GM10266 (cell line): ENCODE measurements around the gene GPHB5.

Source experiments
- DNase-seq: peaks from one replicate; pipeline ENCODE4 v3.0.0; 2012; ENCODE audit errors: extremely low spot score
- CTCF ChIP-seq: IDR thresholded peaks from 2 replicates; pipeline ENCODE4 v1.5.1; 2012; ENCODE audit warnings: mild to moderate bottlenecking, low read depth; ENCODE audit not compliant: control insufficient read depth, insufficient read depth; ENCODE audit errors: missing control alignments

The GPHB5 gene

DNA sequence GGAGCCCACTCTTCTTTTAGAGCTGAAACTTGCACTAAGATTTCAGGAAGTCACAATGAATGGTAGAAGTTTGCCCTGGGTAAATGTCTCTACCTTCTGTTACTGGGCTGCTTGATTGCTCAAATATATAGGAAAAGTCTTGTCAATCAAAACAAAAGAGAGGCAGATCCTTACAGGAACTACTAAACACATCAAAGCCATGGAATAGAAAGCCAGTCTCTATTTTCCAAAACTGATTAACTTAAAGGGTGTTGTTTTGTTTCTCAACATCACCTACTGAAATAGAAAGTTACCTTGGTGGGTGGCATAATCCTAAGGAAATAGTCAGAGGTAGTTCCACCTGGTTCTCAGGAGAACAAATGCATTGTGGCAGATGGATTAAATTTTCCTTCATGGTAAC is at the start of gene GPHB5:
TSS of gene GPHB5 (minus strand) at position 101 of the 400 bp plus-strand sequence. CDS start 1,086 bp downstream, outside the sequence.
- no peak for DNase-seq
- TF ChIP-seq CTCF: no peak

GRCh38 chr14:63367742-63368364 is 49.1 kb upstream of the GPHB5 start:
- no peak for TF ChIP-seq CTCF
- DNase-seq: no peak

- no peak for TF ChIP-seq CTCF
- DNase-seq: no peak
Observed at GRCh38 chr14:63362389-63362819, 43.7 kb upstream of the GPHB5 start.

- TF ChIP-seq CTCF: peak; percentile 18
- DNase-seq: peak; percentile 13
Observed at GRCh38 chr14:63361790-63362189, 43.1 kb upstream of the GPHB5 start.

DNA sequence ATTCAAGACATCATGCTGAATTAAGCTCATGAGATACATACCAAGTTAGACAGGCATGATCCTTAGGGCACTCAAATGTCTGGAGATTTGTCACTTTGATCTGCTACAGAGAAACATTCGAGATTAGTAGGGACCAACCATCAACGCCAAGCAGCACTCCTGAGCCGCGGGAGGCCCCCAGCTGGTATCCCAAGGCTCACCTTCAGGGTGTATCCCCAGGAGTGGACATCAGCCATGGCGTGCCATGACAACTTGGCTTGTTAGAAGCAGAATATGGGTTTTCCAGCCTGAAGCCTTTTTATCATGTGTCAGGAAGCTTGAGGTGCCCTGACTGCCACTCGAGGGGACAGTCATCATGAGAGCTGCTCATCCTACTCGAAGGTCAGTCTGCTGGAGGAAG is 39.1 kb upstream of the GPHB5 start:
- TF ChIP-seq CTCF: no peak
- no peak for DNase-seq

DNA sequence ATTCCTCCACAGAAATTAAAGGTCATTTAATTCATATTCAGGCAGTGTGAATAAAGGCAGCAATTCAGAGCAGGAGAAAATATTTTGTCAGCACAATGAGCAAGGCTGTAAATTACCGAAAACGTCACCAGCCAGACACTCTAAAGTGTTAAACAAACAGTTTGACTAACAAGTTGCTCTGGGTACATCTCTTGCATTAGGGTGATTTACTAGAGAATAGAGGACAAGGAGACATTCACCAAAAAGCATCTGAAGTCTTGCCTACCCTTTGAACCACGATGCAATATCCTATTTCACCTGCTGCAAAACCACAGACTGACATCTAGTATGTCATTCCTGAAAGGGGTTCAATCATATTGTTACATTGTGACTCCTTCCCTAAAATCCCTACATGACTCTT is 27.1 kb upstream of the GPHB5 start:
- no peak for TF ChIP-seq CTCF
- DNase-seq: no peak

DNA sequence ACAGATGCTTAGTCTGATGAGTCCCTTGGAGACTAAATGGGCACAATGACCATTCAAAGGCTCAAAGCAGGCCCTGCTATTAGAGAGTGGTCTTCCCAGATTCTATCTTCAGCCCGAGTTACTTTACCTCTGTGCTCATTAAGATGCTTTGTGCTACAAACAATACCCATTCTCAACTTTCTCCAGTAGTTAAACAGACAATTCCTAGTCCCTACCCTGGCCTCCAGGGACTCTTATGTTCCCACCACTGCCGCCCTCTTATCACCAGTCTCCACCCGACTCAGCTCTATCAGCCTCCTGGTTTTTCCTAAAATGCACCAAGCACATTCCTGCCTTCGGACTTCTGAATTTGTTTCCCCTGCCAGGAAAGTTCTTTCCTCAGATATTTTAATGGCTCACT is 25.6 kb upstream of the GPHB5 start:
- DNase-seq: no peak
- no peak for TF ChIP-seq CTCF
